GM18873 (cell line): ENCODE results near the gene CDH26.
"Not testable (repeated sequence)": the region's sequence is repeated elsewhere in the genome, so short reads cannot be mapped to it uniquely, and the experiment has no call there.

Experiments used
- ATAC-seq: cut with Tn5 transposase; IDR thresholded peaks from one replicate; pipeline ENCODE4 v1.9.1; 2021; ENCODE audit warnings: mild to moderate bottlenecking, moderate library complexity, moderate number of reproducible peaks; ENCODE audit not compliant: unreplicated experiment, low FRiP score

Gene CDH26

DNA sequence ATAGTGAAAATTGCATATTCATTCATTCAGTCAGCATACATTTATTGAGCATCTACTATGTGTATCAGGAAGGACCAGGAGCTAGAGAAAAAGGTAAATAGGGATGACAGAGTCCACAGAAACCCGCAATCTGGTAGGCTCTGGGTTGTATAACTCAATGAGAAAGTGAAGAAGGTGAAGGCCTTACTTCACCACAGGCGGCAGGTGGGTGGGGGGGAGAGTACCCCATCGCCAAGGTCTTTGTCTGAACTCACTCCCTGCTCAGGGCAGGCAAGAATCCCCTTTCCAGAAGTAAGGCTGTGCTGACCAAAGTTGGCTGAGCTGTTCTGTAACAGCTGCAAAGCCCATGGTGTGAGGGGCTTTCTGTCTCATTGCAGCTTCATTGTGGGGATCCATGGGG lies 81.3 kb downstream of the CDH26 start:
- ATAC-seq, result no peak

DNA sequence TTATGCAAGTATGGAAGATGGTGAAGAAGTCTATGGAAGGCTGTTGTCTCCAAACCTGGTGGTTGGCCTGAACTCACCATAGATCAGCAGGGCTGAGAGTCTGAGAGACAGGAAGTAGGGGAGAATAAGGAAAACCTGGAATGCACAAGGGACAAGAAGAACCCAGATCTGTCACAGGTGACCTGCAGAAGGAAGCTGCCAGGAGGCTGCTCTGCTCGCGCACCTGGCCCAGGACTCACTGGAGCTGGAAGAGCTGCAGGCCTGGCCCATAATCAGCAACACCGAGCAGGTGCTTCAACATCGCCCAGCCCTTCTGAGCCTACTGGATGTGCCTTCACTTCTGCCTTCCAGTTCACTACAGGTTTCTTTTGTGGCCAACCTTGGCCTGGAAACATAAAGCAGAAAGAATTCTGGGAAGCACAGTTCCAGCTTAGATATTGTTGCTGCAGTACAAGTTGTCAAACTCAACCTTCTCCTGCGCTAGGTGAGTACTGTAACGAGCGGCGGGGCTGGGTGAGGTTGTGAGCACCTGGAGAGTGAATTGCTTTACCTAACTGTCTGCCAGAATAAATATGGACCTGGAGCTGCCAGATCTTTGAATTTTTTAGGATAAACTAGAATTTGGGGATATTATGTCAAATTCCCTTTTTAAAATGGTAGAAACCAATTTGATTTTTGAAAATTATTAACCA lies 82.4 kb downstream of the CDH26 start:
- ATAC-seq, result no peak

DNA sequence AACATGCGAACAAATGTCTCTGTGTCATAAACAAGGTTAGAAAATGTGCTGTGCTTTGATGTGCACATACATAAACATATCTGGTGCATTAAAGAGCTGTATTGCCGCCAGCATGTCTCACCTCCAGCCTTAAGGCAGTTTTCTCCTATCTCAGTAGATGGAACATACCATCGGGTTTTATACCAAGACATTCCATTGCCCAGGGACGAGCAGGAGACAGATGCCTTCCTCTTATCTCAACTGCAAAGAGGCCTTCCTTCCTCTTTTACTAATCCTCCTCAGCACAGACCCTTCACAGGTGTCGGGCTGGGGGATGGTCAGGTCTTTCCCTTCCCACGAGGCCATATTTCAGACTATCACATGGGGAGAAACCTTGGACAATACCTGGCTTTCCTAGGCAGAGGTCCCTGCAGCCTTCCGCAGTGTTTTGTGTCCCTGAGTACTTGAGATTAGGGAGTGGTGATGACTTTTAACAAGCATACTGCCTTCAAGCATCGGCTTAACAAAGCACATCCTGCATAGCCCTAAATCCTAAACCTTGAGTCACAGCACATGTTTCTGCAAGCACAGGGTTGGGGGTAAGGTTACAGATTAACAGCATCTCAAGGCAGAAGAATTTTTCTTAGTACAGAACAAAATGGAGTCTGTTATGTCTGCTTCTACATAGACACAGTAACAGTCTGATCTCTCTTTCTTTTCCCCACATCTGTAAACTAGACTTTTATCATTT lies 83.4 kb downstream of the CDH26 start:
- not testable (repeated sequence) for ATAC-seq

DNA sequence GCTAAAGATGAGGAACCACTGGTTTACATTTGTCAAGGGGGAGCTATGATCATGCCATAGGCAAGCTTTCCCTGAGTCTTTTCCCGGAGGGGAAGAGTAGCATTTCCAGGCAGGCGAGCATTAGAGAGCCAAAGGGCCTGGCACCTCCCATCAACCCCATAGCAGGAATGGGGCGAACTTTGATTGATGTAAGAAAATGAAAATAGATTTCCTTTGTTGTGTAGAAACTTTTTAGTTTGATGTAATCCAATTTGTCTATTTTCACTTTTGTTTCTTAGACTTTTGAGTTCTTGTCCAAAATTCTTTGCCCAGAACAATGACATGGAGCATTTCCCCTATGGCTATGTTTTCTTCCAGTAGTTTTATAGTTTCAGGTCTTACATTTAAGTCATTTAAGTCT lies 85.2 kb downstream of the CDH26 start:
- ATAC-seq, result no peak

DNA sequence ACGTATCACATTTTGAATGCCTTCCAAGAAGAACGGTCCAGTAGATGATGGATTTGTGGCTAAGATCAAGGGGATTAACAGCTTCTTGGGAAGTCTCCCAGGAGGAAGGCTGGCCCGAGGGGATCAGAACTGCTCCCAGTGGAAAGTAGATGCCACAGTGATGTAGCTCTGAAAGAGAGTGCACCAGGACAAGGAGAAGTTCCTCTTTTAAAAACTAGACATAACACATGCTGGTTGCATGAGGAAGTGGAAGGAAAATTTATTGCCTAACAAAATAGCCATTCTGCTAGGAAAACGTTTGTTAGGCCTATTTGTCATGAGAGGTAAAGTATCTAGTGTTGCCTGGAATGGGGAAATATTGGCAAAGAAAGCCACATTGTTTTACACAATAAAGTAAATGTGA lies 87.8 kb downstream of the CDH26 start:
- ATAC-seq, result no peak

DNA sequence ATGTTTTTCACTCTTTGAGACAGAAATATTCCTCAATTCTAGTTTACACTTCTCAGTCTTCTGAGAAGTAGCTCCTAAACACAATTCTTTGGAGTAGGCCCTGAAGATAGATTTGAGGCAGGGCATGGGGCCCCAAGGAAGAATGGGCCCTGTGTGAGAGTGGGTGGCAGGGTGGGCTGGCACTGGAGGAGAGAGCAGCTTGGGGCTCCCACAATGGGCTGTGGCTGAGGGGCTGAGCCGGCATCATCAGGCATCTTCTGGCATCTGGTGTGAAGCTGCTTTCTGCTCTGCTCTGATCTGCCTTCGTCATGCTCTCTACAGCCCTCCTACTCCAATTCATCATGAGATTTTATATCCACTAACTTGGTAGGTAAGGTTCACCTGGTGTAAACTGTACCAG lies 88.2 kb downstream of the CDH26 start:
- no peak for ATAC-seq

DNA sequence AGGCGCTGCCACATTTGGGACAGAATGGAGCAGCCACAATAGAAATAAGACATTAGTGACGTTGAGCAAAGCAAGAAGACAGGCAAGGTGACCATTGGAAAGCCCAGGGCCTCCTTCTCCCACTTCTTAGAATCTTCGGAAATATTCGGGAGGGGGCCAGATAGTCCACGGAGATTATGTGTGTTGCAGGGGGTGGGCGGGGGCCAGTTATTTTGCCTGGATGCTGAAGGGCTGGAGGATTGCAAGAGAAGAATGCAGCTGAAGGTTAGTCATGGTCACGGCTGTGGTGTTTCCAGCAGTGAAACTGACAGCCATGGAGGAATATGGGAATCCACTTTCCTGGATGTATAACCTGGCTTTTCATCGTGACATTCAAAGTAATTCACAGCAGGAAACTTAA lies 88.6 kb downstream of the CDH26 start:
- no peak for ATAC-seq

DNA sequence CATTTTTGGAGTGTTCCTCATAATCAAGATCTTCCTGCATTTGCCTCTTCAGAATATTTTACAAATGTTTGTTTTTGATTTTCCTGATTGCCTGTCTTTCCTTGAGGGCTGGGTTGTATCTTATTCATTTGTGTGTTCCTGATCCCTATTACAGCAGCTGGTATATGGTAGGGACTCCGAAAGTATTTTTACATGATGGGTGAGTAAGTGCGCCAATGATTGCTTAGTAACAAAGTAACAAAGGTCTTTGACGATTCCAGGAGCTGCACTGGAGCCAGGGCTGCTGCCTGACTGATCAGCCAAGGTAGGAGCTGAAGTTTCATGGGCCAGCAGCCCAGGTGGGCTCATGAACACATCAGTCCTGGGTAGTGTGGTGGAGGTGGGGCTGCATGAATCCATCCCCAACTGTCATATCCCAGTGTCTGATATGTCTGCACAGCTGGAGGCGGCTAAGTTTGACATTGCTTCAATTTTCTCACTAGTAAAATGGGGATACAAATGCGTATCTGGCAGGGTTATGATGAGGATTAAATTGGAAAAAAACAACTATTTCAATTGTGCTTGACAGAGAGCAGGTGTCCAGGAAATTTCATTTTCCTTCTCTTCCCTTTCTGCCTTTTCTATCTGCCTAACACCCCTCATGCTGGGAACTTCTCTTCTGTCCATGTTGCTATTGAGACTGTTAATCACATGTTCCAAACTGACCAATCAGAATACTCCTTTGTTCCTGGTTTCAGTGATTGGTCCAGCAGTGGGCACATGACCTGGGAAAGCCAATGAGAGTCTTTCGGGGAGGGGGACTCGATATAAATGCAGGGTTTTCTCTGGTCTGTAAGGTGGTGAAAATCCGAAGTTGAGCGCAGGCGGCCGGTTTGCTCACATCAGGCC lies 90.7 kb downstream of the CDH26 start:
- no peak for ATAC-seq

DNA sequence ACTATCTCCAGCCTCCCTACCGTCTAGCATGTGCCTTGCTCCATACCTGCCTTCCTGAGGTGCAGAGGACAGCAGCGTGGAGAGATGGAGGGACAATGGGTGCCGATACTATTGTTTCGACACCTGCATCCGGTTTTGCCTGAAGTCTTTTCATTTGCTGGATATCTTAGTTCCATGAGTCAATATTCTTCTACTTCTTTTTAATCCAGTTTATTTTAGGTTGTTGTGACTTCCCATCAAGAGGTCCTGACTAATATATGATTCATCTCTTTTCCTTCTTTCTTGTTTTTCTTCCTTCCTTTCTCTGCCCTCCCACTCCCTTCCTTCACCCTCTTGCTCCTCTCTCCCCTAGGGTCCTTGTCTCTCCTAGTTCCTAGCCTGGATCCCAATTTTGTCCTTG lies 91.4 kb downstream of the CDH26 start:
- ATAC-seq, result no peak

DNA sequence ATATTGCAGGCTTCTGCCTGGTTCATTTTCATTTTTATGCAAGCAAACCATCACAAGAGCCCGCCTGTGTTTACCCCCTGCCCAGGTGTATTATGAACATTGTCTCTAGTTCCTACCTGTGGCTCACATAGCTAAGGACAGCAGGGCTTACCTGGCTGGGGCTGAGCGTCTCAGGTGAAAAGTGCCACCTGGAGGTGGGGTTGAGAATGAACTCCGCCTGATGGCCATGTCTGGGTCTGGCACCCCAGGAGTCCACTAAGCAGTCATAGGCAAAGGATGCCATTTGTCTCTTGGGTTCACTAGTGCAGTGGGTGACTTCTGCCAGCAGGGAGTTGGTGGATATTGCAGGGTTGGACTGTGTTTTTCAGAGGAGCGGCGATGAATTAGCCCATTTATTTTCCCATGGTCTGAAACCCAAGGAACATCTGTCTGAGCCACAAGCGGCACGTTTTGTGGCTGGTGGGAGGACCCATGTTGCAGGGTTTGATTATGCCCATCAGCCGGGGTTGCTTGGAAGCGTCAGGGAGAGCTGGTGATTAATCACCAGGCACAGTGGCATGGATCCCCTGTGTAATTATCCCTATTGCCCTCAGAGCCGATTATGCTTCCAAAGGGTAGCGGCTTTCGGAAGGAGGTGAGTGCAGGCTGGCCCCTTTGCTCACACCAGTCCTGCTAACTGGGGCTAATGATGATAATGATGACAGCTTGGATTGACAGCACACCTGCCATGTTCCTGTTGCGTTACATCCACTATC lies 92.1 kb downstream of the CDH26 start:
- no peak for ATAC-seq

DNA sequence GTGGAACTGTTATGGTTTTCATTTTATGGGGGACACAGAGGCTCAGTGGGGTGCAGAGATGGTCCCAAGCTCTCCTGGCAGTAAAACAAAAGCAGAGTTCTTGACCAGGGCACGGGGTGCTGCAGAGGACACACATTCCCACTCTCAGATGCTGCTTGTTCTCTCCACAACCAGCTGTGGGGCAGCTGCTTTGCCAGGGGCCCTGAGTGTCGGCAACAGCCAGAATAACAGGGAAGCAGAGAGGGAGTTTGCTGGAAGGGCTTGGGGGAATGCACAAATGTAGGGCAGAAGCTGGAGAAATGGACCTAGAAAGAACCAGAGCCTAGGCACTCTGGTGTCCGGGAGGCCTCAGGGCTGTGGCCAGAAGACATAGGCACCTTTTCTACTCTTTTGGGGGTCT lies 93.7 kb downstream of the CDH26 start:
- ATAC-seq, result no peak

DNA sequence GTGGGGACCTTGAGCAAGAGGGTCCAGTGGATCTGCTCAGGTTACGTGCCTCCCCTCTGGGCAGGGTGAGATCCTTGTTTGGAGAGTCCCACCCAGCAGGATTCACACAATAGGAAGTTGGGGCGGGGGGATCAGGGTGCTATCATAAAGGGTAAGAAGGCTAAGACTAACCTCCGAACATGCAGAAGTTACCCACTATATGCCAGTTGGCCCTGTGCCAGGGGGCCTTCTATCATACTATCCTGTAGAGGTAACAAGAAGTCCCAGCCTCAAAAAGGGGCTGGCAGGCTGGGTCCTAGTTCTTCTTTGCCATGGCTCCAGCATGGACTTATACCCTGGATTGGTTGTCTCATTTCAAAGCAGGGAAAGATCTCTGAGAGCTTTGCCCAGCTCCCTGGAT lies 94.1 kb downstream of the CDH26 start:
- no peak for ATAC-seq

DNA sequence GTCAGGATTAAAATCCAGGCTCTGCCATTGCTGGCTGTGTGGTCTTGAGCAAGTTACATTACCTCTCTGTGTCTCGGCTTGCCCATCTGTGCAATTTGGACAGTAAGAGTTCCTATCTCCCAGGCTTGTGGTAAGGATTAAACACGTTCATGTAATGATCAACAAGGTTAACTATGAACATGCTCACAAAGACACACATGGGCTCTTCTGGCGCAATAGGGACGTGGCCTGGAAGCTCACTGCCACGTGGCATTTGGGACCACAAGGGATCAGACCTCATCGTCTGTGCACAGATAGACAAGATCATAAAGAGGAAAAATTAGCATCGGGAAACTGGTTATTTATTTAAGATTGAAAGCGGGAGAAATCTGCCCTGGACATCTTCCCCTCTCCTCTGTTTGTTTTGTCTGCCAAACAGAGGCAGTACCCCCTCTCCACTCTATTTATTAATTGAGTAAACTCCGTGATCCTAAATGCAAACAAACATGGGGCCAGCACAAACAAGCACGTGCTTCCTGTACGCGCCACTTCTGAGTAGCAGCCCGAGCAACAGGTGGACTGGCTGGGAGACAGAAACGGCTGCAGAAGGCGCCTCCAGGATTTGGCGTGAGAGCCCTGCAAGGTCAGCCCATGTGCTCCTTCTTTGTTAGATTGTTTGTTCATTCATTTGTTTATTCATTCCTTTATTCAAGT lies 95.0 kb downstream of the CDH26 start:
- ATAC-seq, result no peak

DNA sequence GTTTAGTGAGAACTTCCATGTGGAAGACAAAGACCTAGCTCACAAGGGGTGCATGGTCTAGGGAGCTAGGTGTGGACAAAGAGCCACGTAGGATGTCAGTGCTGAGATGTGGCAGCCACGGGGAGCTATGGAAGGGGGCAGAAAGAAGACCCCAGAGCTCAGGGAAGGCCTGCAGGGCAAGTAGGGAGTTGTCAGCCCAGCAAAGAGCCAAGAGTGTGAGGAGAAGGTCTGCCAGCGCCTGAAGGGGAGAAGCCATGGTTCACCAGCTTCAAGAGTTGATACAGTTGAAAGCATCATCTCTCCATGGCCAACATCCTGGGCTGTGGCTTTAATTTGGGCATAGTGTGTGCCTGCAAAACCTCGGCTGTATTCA lies 95.6 kb downstream of the CDH26 start:
- no peak for ATAC-seq

DNA sequence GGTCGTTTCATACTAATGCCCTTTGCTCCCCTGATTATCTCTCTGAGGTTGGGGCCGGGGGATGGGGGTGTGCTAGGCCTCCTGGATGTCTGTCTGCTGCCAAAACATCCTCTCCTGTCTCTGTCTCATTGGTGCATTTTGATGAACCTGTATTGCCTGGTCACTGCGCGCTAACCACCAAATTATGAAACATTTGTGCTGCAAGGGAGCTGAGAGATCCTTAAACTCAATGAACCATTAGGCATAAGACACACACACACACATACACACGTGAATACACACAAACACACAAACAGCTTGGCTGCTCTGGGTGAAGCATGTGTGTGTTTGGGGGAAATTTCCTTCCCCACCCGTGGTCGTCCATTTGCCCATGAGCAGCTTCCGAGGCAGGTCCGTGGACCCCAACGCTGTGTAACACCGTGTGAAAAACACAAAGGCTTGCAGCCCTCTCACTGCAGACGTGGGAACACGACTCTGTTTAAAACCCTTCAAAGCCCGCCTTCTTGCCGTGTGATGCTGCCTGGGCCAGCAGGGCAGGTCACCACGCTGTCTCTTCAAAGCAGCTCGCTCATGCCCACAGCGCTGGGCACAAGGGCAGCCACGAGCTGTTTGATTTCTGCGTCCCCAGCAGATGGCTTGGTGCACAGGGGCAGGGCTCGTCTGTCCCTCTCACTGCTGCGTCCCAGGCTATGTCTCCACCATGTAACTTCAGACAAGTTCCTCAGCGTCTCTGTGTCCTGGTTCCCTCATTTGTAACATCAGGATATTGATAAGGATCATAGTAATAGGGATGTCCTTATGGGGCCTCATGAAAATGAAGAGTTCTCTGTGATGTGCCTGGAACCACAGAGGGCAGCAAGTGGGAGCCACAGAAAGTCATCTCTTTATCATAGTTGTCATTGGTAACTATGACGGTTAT lies 96.8 kb downstream of the CDH26 start:
- ATAC-seq, result no peak

DNA sequence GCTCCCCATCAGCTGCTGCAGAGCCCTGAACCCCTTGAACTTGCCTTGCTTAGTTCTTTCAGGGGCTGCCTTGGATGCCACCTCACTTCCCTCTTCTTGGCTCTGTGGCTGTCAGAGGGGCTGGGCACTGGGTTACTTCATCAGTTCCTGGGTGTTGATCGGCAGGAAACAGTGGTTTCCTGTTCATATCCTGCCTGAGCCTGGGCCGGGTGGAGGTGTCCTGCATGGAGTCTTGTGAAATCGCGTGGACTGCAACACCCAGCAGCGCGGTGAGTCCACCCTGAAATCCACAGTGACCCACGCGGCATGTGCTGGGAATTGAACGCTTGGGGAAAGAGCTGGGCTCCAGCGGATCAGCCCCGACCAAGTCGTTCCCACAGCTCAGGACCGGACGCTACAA lies 97.5 kb downstream of the CDH26 start:
- no peak for ATAC-seq

DNA sequence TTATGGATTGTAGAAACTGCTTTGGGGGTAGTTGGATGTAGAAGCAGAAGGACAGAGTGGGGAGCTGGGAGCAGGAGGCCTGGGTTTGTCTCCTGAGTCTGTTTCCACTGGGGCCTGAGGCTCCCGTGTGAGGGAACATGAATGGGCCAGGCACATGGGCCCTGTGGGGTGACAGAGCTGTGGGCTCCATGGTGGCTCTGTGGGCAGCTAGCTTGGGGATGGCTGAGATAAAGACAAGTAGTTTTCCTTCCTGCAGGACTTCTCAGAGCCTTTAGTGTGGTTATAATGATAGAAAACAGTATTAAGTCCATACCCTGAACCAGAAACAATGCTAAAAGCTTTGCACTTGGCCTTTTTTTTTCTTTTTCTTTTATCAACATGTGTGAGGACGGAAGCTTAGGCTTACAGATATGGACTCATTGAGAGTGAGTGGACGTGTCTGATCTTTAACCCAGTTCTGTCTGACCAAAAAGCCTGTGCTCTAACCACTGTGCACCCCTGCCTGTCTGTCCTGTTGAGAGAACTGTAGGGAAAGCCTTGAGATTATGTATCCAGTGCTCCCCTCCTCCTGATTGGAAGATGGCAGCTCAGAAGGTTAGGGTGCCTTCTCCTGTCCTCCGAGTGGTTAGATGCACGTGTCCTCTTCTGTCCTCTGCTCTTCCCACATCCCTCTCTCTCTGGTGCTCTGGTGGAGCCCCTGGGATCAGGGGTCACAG lies 98.3 kb downstream of the CDH26 start:
- ATAC-seq, result no peak

DNA sequence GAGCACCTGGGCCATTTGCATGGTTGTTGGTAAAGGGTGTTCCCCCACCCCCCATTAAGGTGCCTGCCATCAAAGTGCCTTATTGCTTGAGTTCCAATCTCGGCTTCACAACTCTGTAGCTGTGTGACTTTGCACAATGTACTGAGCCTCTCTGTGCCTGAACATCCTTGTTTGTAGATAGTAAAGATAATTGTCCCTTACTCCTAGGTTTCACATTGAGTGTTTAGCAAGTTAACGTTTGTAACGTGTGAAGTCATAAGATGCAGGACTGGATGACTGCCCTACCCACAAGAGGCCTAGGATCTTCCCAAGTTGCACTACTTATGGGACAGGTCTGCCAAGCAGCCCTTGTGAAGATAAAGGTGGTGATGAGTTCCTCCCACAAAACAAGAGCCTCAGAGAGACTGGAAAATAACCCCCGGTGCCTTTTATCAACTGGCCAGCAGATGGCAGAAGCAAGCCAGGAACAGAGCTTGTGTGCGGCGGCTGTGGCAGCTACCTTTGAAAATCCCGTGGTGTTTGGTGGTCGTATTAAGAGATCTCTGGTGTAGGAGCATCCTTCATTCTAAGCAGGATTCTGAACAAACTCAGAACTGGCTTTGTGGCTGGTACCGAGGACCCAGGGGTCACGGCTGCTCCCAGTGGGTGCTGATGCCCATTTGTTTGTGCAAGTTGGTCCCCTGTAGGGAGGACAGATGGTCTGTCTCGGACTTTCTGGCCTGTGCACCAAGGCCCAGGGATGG lies 99.1 kb downstream of the CDH26 start:
- ATAC-seq, result peak; percentile 44
